Endothelial cell (in vitro differentiated cells): ENCODE data around the gene SHROOM2. TPM values are rescaled to one million over a fixed set of nuclear protein-coding genes. Genes with fewer than 3 reads are reported as not detected.

Experiments used
- DNase-seq: peaks from one replicate; pipeline ENCODE4 v3.0.0; 2021; ENCODE audit warnings: low spot score
- H3K27ac Mint-ChIP-seq: one replicate; pipeline ENCODE4 v1.8.0; 2021; ENCODE audit warnings: mixed read lengths, inconsistent platforms; ENCODE audit not compliant: unreplicated experiment
- H3K27me3 Mint-ChIP-seq: one replicate; pipeline ENCODE4 v1.8.0; 2021; ENCODE audit warnings: mild to moderate bottlenecking, moderate library complexity, mixed read lengths, inconsistent platforms; ENCODE audit not compliant: unreplicated experiment
- H3K36me3 Mint-ChIP-seq: one replicate; pipeline ENCODE4 v1.8.0; 2021; ENCODE audit warnings: mild to moderate bottlenecking, low read depth, mixed read lengths, inconsistent platforms; ENCODE audit not compliant: unreplicated experiment
- H3K4me1 Mint-ChIP-seq: one replicate; pipeline ENCODE4 v1.8.0; 2021; ENCODE audit warnings: mild to moderate bottlenecking, mixed read lengths, inconsistent platforms; ENCODE audit not compliant: unreplicated experiment
- H3K4me3 Mint-ChIP-seq: one replicate; pipeline ENCODE4 v1.8.0; 2021; ENCODE audit warnings: mild to moderate bottlenecking, mixed read lengths, inconsistent platforms; ENCODE audit not compliant: unreplicated experiment
- H3K9me3 Mint-ChIP-seq: one replicate; pipeline ENCODE4 v1.8.0; 2021; ENCODE audit warnings: mixed read lengths, inconsistent platforms; ENCODE audit not compliant: unreplicated experiment
- total RNA-seq: library from RNA; stranded (reverse); fragmentation: NEBNext Ultra II Directional; extraction: Animal tissue kit (Norgen Biotek cat#: 25700); gene quantifications from one replicate; pipeline ENCODE4 v1.2.1, GENCODE V29; 2021; ENCODE audit not compliant: unreplicated experiment
- TF ChIP-seq, protein P1 (sequence below): fragments of 200-600 bp; sonication (generic); IDR thresholded peaks from one replicate; pipeline ENCODE4 v1.5.0; 2021; ENCODE audit warnings: antibody characterized with exemption; ENCODE audit not compliant: unreplicated experiment

Gene SHROOM2
- total RNA-seq, 1 donor from 2014 or later = 22.3 TPM

GRCh38 chrX:9794495-9794894 is 8.3 kb downstream of the SHROOM2 start:
- peaks cover 4% of the 10 kb centered on the region for H3K27me3 Mint-ChIP-seq
- no peaks in the 10 kb centered on the region for H3K9me3 Mint-ChIP-seq
- H3K27ac Mint-ChIP-seq = no peak overlapping the region
- DNase-seq = no peak
- H3K4me1 Mint-ChIP-seq = peaks cover 6% of the 10 kb centered on the region
- no peak overlapping the region for H3K4me3 Mint-ChIP-seq
- TF ChIP-seq, protein P1, sequence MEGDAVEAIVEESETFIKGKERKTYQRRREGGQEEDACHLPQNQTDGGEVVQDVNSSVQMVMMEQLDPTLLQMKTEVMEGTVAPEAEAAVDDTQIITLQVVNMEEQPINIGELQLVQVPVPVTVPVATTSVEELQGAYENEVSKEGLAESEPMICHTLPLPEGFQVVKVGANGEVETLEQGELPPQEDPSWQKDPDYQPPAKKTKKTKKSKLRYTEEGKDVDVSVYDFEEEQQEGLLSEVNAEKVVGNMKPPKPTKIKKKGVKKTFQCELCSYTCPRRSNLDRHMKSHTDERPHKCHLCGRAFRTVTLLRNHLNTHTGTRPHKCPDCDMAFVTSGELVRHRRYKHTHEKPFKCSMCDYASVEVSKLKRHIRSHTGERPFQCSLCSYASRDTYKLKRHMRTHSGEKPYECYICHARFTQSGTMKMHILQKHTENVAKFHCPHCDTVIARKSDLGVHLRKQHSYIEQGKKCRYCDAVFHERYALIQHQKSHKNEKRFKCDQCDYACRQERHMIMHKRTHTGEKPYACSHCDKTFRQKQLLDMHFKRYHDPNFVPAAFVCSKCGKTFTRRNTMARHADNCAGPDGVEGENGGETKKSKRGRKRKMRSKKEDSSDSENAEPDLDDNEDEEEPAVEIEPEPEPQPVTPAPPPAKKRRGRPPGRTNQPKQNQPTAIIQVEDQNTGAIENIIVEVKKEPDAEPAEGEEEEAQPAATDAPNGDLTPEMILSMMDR = no peak
- H3K36me3 Mint-ChIP-seq = peaks cover under 1% of the 10 kb centered on the region

DNA sequence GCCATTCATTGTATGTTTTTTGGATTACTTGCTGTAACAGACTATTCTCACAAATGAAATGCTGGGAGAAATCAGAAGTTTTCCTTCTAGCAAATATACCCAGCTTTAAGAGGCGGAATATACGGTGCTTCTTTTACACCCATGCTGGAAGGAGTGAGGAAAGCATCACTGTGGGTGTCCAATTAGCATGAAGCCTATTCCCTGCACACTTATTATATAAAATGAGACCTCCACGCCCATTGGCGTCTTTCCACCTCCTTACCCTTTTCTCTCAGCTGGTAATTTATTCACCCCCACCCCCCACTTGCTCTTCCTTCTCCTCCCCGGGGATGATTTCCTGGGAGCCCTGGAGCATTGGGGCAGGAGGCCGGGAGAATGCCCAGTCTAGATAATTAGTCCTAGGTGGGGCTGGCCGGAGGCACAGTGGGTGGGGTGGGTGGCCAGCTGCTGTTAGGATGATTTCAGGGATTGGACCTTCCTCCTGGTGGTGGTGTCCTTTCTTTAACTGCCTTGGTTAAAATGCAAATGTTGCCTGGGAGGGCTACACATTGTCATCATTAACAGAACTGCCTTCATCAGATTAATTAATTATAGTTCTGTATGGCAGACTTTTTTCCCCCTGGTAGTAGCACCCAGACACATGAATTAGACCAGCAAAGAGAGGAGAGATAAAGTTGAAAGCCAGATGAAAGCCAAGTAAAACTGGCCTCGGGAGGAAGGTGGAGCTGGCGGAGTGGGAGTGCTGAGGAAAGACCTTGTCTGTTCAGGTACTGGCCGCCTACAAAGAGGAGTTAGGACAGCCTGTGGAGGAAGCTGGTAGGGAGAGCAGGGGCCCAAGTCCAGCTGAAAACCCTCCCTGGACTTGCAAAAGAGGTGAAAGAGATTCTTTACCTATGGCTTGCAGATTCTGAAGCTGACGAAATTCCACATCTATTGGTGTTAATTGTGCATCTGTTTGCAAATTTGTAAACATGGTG is 11.4 kb downstream of the SHROOM2 start:
- TF ChIP-seq, protein P1 = no peak
- Mint-ChIP-seq H3K36me3 (peaks cover 6% of the 10 kb centered on the region), H3K4me1 (peaks cover 3% of the 10 kb centered on the region), H3K4me3 (no peak overlapping the region), H3K27ac (no peak overlapping the region), H3K9me3 (no peaks in the 10 kb centered on the region), H3K27me3 (peaks cover 4% of the 10 kb centered on the region)
- no peak for DNase-seq

DNA sequence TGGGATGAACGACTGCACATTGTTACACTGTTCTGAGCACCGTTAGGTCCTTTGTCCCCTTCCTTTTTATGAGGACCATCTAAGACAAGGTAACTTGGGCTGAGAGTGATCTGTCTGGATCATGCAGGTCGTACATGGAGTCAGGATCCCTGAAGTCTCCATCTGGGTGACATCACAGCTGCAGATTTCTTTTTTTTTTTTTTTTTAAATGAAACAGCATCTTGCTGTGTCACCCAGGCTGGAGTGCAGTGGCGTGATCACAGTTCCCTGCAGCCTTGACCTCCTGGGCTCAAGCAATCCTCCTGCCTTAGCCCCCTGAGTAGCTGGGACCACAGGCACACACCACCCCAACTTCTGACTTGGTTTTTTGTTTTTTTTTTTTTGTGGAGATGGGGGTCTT is 16.5 kb downstream of the SHROOM2 start:
- H3K9me3 Mint-ChIP-seq = no peaks in the 10 kb centered on the region

DNA sequence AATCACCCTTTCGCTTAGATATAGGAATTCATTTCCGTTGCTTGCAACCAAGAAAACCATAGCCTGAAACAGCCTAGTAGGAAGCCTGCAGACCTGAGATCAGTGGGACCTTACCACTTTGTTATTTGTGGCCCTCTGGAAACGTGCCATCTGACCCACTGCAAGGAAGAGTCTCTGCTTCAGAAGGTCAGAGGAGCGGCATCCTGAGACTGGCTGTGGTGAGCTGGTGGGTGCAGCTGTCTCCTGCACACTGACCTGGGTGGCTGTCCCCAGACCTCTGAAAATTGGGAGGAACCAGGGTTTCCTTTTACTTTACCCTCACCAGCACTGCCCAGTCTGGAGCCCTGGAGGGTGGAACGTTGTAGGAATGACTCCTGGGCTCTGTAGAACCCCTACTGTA is 18.2 kb downstream of the SHROOM2 start:
- peaks cover 9% of the 10 kb centered on the region for H3K36me3 Mint-ChIP-seq
- TF ChIP-seq, protein P1 = no peak
- DNase-seq = no peak
- H3K9me3 Mint-ChIP-seq = no peaks in the 10 kb centered on the region
- H3K4me3 Mint-ChIP-seq = no peak overlapping the region
- no peaks in the 10 kb centered on the region for H3K27me3 Mint-ChIP-seq
- H3K27ac Mint-ChIP-seq = no peak overlapping the region
- H3K4me1 Mint-ChIP-seq = peaks cover 2% of the 10 kb centered on the region

More for the DNA sequence above, 16.5 kb downstream of the SHROOM2 start:
- TF ChIP-seq, protein P1 = no peak
- Mint-ChIP-seq H3K4me1 (peaks cover 5% of the 10 kb centered on the region), H3K36me3 (peaks cover 6% of the 10 kb centered on the region), H3K4me3 (no peak overlapping the region), H3K27me3 (no peaks in the 10 kb centered on the region), H3K27ac (no peak overlapping the region)
- DNase-seq = no peak

GRCh38 chrX:9805956-9806355 is 19.7 kb downstream of the SHROOM2 start:
- Mint-ChIP-seq H3K36me3 (peaks cover 5% of the 10 kb centered on the region), H3K9me3 (no peaks in the 10 kb centered on the region)
- TF ChIP-seq, protein P1 = no peak

More at GRCh38 chrX:9805956-9806355, 19.7 kb downstream of the SHROOM2 start:
- Mint-ChIP-seq H3K27ac (no peak overlapping the region), H3K27me3 (no peaks in the 10 kb centered on the region), H3K4me1 (peaks cover 2% of the 10 kb centered on the region), H3K4me3 (no peak overlapping the region)
- no peak for DNase-seq
